ENCODE measurements around the gene C1orf53. TPM values are rescaled to one million over a fixed set of nuclear protein-coding genes. Genes with fewer than 3 reads are reported as not detected.

Gene C1orf53
- polyA plus RNA-seq, 3 donors, result 1.5 to 8.3 (median 5.6) TPM

- Mint-ChIP-seq H3K36me3 (no peaks in the 10 kb centered on the region), H3K27ac (no peak overlapping the region), H3K4me1 (peaks cover 4% of the 10 kb centered on the region), H3K4me3 (peak overlapping the region in 1 of 2 donors; percentile 31), H3K9me3 (peaks cover 0 to 4% (median 0%) of the 10 kb centered on the region in 7 donors), H3K27me3 (ENCODE audit: low read depth in 3 of 3) (peaks cover 33 to 45% (median 36%) of the 10 kb centered on the region in 3 donors)
- TF ChIP-seq CTCF (IDR thresholded peaks at IDR 0.05), result no peak
- H3K9ac ChIP-seq (ENCODE audit: insufficient read depth, low read length, poor library complexity, severe bottlenecking), result no peak overlapping the region
- H3K4me1 ChIP-seq (ENCODE audit: control insufficient read depth in 1 of 2, insufficient read depth in 2 of 2, low read length in 2 of 2), result peaks cover 0 to 4% of the 10 kb centered on the region in 2 donors
- H3K4me3 ChIP-seq (replicated peaks in 1 of 3; ENCODE audit: low read depth in 2 of 3, low read length in 3 of 3), result no peak overlapping the region
- H3K27me3 ChIP-seq (ENCODE audit: control insufficient read depth in 2 of 2, insufficient read depth in 2 of 2, low read length in 2 of 2), result peaks cover 40 to 54% of the 10 kb centered on the region in 2 donors
- H2AFZ ChIP-seq (ENCODE audit: insufficient read depth, low read depth, low read length, poor library complexity, severe bottlenecking), result no peak overlapping the region
- WGBS (ENCODE audit: insufficient coverage), result no CpG with 5 or more reads among the region's 1 CpG
- H4K20me1 ChIP-seq (ENCODE audit: insufficient read depth, low read length), result no peaks in the 10 kb centered on the region
- intact Hi-C loops (cut with micrococcal nuclease), result no loop called here
- H3K9me3 ChIP-seq (replicated peaks in 1 of 2; ENCODE audit: control insufficient read depth in 1 of 2, insufficient read depth in 1 of 2, low read length in 2 of 2), result no peaks in the 10 kb centered on the region
- H3K79me2 ChIP-seq (ENCODE audit: insufficient read depth, low read length), result no peaks in the 10 kb centered on the region
- no peaks in the 10 kb centered on the region for H3K36me3 ChIP-seq (replicated peaks in 1 of 2; ENCODE audit: control insufficient read depth in 1 of 2, insufficient read depth in 2 of 2, low read length in 2 of 2)
- DNase-seq, result no peak
- H3K27ac ChIP-seq (ENCODE audit: low read depth in 1 of 2, low read length in 2 of 2), result no peak overlapping the region
- no peak overlapping the region for H3K4me2 ChIP-seq (replicated peaks; ENCODE audit: extremely low read depth, low read length, poor library complexity, severe bottlenecking)
These were observed 31.2 kb downstream of the C1orf53 start for GRCh38 chr1:197933647-197934046.

DNA sequence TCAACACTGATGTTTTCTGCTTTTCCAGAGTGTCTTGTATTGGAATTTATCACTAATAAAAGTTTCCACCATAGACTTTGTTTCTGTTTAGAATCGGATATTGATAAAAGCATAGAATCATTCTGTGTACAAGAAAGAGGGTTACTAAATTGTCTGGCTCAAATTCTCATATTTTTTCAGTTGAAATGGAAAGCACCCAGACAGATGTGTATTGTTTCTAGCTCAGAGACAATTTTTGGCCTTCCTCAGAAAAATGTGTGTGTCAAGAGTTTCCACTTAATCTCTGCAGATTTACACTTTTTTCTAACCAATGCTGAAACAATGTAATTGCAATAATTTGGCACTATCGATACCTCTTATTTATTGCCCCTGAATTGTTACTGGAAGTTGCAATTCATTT is 35.0 kb downstream of the C1orf53 start:
- H3K27me3 ChIP-seq (ENCODE audit: control insufficient read depth in 2 of 2, insufficient read depth in 2 of 2, low read length in 2 of 2), result peaks cover 10 to 17% of the 10 kb centered on the region in 2 donors
- H3K4me1 ChIP-seq (ENCODE audit: control insufficient read depth in 1 of 2, insufficient read depth in 2 of 2, low read length in 2 of 2), result no peaks in the 10 kb centered on the region
- H3K36me3 Mint-ChIP-seq, result no peaks in the 10 kb centered on the region
- no peaks in the 10 kb centered on the region for H3K36me3 ChIP-seq (replicated peaks in 1 of 2; ENCODE audit: control insufficient read depth in 1 of 2, insufficient read depth in 2 of 2, low read length in 2 of 2)
- no peak overlapping the region for H3K4me3 ChIP-seq (replicated peaks in 1 of 3; ENCODE audit: low read depth in 2 of 3, low read length in 3 of 3)
- H4K20me1 ChIP-seq (ENCODE audit: insufficient read depth, low read length), result no peaks in the 10 kb centered on the region
- H3K79me2 ChIP-seq (ENCODE audit: insufficient read depth, low read length), result no peaks in the 10 kb centered on the region
- H3K4me1 Mint-ChIP-seq, result no peaks in the 10 kb centered on the region
- DNase-seq, result no peak
- no peaks in the 10 kb centered on the region for H3K9me3 ChIP-seq (replicated peaks in 1 of 2; ENCODE audit: control insufficient read depth in 1 of 2, insufficient read depth in 1 of 2, low read length in 2 of 2)
- WGBS (ENCODE audit: insufficient coverage), result no CpG with 5 or more reads among the region's 2 CpGs
- no peak overlapping the region for H3K4me2 ChIP-seq (replicated peaks; ENCODE audit: extremely low read depth, low read length, poor library complexity, severe bottlenecking)
- intact Hi-C loops (cut with micrococcal nuclease), result no loop called here
- no peak for TF ChIP-seq CTCF (IDR thresholded peaks at IDR 0.05)
- no peak overlapping the region for H3K4me3 Mint-ChIP-seq
- H3K27ac Mint-ChIP-seq, result no peak overlapping the region
- H3K9me3 Mint-ChIP-seq, result no peaks in the 10 kb centered on the region
- no peak overlapping the region for H3K9ac ChIP-seq (ENCODE audit: insufficient read depth, low read length, poor library complexity, severe bottlenecking)
- no peak overlapping the region for H3K27ac ChIP-seq (ENCODE audit: low read depth in 1 of 2, low read length in 2 of 2)
- H2AFZ ChIP-seq (ENCODE audit: insufficient read depth, low read depth, low read length, poor library complexity, severe bottlenecking), result no peak overlapping the region
- H3K27me3 Mint-ChIP-seq (ENCODE audit: low read depth in 3 of 3), result peaks cover 6 to 15% (median 10%) of the 10 kb centered on the region in 3 donors

Measured in CD14-positive monocyte (primary cell).